GM18505 (cell line): ENCODE data around the gene FZR1.
A peak's percentile ranks its signal among the peaks of the same experiment; 100 is the strongest.
"Not testable (repeated sequence)": the region's sequence is repeated elsewhere in the genome, so short reads cannot be mapped to it uniquely, and the experiment has no call there.

Experiments used
- ATAC-seq: cut with Tn5 transposase; IDR thresholded peaks from one replicate; pipeline ENCODE4 v1.9.1; 2021; ENCODE audit not compliant: unreplicated experiment
- POLR2A ChIP-seq: IDR thresholded peaks from 4 replicates; pipeline ENCODE4 v1.6.1; 2011; ENCODE audit warnings: borderline replicate concordance; ENCODE audit not compliant: insufficient read depth, insufficient read length; ENCODE audit errors: extremely low read depth

The FZR1 gene

DNA sequence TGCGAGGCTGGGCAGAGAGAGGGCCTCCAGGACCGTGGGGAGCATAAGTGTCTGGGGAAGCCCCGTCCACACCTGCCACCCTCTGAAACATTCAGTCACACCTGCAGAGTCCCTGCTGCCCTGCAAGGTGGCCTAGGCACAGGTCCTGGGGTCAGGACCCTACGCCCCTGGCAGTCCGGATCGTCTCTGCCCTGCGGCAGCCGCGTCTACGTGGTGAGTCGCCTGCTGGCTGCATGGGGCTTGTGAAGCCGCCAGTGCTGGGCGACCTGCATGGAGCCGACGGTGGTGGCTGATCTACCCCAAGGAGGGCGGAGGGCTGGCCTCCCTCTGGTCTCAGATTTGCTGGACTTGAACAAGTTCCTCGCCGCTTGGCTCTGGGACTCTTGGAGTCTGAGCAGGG lies 13.0 kb downstream of the FZR1 start:
- no peak for ATAC-seq
- TF ChIP-seq POLR2A, result no peak

DNA sequence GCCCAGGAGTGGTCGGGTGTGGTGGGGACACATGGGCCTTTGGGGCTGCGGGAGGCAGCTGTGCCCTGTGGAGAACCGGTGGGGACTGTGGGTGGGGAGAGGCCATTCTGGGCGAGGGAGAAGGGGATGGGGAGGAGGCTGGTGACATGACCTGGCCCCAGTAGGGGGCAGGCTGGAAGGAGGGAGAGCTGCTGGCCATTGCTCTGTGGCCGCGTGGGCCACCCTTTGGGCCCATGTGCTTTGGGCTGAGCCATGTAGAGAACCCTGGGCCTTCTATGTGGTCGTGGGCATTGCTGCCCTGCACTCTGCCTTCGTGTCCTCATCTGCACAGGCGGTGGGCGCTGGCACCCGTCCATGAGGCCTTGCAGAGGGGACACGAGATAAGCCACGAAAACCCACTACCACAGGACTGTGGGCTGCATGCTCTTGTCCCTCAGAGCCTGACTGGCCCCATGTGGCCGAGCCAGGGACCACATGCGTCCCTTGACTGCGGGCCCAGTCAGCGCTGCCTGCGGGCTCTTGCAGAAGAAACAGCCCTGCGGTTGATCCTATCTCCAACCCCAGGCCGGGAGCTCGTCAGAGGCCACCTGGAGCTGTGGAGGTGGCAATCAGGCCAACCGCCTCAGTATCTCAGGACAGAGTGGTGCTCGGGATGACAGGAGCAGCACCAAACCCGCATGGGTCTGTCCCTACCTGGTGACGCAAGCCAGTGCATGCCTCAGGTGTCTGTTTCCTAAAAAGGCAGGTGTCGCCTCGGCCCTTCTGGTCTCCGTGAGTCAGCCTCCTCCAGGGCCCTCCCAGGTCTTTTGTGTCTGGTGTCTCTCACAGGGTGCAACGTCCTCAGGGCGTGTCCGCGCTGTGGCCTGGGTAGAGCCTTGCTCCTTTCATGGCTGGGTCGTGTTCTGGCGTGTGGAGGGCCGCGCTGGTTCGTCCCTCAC lies 14.3 kb downstream of the FZR1 start:
- no peak for ATAC-seq
- TF ChIP-seq POLR2A, result no peak

DNA sequence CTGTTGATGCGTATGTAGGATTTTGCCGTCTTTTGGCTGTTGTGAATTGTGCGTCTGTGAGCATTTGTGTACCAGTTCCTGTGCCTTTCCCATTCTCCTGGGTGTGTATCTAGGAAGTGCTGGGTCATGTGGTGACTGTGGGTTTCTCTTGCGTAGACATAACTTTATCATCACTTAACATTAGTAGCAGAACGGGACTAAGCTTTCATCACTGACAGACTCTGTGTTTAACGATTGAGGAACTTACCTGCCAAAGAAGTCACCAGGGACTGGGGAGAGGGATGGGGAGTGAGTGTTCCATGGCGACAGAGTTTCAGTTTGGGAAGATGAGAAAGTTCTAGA lies 15.0 kb downstream of the FZR1 start:
- no peak for ATAC-seq
- TF ChIP-seq POLR2A, result no peak

DNA sequence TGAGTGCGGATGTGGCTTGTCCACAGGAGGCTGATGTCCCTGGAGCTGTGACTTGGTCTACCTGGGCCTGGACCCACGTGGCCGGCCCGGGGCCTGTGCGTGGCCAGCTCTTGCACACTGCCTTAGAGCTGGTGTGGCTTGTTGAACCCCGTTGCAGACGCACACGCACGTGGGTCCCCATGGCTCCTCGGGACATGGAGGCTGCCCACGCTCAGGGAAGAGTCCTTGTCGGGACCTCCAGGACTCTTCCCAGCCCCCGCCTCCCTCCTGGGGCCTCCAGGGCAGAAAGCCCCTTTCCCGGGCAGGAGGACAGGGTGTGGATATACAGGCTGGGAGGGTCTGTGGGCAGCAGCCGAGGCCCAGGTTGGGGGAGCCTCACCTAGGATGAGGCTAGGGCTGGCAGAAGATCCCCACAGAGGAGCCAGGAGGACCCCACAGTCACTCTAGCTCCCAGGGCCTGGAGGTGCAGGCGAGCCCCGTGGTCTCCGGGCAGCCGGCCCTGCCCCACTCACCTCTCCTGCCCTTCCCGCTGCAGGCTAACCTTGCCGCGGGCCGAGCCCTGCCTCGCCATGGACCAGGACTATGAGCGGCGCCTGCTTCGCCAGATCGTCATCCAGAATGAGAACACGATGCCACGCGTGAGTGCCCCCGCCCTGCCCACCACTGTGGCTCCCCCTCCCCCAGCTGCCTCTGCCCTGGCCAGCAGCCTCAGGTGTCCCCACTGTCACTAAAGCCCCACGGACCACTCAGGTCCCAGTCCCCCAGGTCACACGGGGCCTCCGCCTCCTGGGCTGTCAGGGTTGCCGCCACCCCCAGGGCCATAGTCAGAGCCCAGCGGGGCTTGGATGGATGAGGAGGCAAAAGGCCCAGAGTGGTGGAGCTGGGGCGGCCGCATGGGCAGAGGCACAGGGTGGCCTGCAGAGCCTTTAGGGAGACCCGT lies 16.6 kb downstream of the FZR1 start:
- TF ChIP-seq POLR2A, result no peak
- no peak for ATAC-seq

DNA sequence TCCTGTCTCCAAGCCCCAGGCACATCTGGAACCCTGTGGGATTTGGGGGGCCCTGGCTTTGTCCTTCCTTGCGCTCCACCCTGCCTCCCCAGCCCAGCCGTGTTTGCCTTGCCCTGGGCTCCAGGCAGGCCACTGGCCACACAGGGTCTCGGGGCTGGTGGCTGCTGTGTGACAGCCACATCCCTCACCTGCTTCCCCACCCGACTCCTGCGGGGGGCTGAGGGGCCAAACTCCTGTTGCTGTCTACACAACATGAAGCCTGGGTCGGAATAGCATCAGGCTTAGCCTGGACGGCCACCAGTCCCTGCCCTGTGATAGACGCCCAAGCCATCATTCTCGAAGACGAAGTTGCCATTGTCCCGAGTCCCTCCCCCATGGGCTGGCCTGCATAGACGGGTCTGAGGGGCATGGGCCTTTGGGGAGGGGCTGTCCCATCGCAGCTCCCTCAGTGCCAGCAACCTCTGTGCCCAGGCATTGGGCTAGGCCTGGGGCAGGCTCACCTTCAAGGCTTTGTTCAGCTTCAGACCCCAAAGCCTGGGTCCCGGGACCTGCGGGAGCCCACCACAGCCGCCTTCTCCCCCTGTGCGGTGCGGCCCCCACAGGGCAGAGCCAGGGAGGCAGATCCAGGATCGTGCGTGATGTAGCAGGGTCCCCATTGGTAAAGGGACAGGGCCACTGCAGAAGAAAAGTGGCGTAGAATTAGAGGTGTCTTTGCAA lies 17.4 kb downstream of the FZR1 start:
- no peak for ATAC-seq
- no peak for TF ChIP-seq POLR2A

DNA sequence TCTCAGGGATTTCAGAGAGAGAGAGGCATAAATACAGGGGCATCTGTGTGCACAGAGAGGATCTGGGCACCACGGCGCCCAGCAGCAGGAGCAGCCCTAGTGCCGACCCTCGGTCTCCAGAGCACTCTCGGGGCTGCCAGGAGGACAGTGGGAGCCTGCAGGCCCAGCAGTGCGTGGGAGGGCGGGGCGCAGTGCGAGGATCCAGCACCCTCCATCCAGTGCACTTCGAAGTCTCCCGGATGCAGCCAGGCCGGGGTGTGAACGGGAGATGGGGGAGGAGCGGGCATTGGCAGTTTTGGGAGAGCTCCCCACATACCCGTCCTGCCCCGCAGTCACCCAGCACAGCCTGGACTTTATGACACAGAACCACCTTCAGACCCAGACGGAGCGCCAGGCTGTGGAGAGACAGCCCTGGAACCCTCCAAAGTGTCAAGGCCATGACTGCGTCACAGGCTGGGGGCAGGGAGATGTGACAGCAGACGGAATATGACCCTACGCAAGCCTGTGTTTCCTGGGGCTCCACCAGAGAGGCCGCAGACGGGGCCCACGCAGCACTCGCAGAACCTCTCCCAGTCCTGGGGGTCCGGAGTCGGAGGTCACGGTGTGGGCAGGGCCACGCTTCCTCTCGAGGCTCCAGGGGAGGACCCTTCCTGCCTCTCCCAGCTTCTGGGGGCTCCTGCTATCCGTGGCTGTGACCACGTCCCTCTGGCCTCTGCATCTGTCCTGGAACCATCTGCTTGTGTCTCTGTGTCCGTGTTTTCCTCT lies 18.1 kb downstream of the FZR1 start:
- ATAC-seq, result no peak
- TF ChIP-seq POLR2A, result peak; percentile 16

DNA sequence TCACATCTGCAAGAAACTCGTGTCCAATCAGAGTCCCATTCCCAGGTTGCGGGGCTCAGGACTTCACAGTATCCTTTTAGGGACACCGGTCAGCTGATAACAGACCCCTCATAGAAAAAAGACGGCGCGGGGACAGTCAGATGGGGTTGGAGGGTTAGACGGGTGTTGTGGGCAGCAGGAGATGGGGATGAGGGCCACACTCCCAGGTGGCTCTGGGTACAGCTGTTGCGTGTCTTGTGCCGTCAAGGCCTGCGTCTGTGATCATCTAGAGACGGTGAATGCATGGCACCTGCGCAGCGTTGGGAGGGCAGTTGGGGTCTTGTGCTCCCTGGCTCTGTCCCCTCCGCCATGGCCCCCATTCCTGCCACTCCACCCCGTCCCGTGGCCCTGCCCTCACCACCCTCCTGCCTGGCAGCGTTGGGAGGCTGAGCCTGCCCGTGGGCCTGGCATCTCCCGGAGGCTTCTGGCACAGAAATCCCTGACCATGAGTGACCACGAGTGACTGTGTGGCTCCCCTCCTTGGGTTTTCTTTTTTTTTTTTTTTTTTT lies 18.9 kb downstream of the FZR1 start:
- TF ChIP-seq POLR2A, result no peak
- ATAC-seq, result no peak

DNA sequence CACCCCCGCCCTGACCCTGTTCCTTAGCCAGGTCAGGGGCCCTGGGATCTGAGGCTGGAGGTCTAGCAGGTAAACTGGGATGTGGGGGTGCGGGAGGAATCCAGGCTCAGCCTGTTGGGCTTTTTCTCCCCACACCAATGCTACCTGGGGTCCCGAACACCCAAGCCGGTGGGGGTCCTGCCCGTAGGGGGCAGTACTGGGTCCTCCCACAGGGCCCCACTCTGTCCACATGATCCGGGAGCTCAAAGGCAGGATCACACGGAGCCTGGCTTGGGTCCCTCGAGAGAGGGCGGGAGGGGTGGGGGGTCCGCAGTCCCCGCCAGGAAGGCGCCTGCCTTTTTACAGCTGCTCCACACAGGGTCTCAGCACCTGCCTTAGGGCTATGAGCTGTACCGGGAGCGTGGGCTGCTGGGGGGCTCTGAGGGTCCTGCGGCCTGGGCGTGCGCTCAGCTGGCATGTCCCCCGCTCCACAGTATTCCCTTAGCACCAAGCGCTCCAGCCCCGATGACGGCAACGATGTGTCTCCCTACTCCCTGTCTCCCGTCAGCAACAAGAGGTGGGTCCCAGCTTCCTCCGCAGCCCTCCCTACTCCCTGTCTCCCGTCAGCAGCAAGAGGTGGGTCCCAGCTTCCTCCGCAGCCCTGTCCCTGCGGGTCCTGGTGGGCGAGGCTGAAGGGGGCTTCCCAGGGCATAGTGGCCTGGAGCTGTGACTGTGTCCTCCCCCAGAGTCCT lies 20.6 kb downstream of the FZR1 start:
- TF ChIP-seq POLR2A, result no peak
- no peak for ATAC-seq

DNA sequence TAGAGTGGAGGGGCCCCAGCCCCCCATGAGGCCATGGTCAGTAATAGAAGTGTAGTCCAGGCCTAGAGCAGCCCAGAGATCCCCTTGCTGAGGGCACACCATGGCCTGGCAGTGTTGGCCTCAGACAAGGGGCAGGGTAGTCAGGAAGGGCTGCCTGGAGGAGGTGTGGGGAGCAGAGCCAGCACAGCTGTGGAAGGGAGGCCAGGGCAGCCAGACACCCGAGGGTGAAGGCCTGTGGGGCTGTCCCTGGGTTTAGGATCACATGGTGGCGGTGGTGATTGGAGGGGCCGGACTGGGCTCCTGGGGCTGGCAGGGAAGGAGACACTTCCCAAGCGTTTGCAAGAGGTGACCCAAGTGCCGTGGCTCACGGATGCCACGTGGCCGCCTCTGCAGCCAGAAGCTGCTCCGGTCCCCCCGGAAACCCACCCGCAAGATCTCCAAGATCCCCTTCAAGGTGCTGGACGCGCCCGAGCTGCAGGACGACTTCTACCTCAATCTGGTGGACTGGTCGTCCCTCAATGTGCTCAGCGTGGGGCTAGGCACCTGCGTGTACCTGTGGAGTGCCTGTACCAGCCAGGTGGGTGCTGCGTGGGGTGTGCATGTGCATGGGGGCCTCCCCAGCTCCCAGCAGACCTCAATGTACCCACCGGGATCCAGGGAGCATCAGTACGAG lies 21.3 kb downstream of the FZR1 start:
- TF ChIP-seq POLR2A, result no peak
- ATAC-seq, result no peak

DNA sequence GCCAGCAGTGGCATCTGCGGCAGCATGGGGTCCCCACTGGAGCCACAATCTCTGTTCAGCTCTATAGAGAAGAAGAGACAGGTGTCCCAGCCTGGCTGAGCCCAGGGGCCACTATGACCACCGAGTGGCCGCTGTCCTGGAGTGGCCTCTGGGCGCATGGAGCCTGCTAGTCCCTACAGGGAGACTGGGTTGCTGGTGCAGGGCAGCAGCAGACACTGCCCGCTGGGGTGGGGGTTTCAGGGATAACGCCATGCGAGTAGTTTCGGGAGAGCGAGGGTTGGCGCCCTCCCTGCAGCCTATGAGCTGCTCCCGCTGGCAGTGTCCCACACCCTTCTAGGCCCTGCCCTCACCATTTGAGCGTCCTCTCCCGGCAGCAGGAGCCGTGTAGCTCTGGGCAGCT lies 22.0 kb downstream of the FZR1 start:
- no peak for TF ChIP-seq POLR2A
- no peak for ATAC-seq

DNA sequence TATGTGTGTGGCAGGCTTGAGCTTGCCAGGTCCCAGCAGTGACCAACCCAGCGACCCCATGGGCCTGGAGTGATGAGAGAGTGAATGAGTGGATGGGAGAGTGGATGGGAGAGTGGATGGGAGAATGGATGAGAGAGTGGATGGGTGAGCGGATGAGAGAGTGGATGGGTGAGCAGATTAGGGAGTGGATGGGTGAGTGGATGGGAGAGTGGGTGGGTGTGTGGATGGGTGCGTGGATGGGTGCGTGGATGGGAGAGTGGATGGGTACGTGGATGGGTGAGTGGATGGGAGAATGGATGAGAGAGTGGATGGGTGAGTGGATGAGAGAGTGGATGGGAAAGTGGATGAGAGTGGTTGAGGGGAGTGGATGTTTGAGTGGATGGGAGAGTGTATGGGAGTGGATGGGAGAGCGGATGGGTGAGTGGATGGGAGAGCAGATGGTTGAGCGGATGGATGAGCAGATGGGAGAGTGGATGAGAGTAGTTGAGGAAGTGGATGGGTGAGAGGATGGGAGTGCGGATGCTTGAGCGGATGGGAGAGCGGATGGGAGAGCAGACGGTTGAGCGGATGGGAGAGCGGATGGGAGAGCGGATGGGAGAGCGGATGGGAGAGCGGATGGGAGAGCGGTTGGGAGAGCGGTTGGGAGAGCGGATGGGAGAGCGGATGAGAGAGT lies 22.6 kb downstream of the FZR1 start:
- ATAC-seq, result no peak
- TF ChIP-seq POLR2A, result no peak

DNA sequence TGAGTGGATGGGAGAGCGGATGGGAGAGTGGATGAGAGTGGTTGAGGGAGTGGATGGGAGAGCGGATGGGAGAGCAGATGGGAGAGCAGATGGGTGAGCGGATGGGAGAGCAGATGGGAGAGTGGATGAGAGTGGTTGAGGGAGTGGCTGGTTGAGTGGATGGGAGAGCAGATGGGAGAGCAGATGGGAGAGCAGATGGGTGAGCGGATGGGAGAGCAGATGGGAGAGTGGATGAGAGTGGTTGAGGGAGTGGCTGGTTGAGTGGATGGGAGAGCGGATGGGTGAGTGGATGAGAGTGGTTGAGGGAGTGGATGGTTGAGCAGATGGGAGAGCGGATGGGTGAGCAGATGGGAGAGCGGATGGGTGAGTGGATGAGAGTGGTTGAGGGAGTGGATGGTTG lies 23.2 kb downstream of the FZR1 start:
- ATAC-seq, result not testable (repeated sequence)
